HG03342 (cell line): ENCODE measurements around the gene VPS37B.

Experiments
- ATAC-seq: cut with Tn5 transposase; IDR thresholded peaks from one replicate; pipeline ENCODE4 v1.9.1; 2021; ENCODE audit warnings: mild to moderate bottlenecking, moderate library complexity; ENCODE audit not compliant: unreplicated experiment

Gene VPS37B

GRCh38 chr12:122820138-122820537 is 75.8 kb downstream of the VPS37B start:
- no peak for ATAC-seq

- no peak for ATAC-seq
Measured at GRCh38 chr12:122819209-122819785, 76.6 kb downstream of the VPS37B start.
